Aorta (tissue), 5 donors: ENCODE measurements around the gene SESN3. TPM values are rescaled to one million over a fixed set of nuclear protein-coding genes. Genes with fewer than 3 reads are reported as not detected.

ENCODE experiments used
- ATAC-seq: fragments of 200-7000 bp; cut with Tn5 transposase; one replicate; pipeline ENCODE4 v1.9.1; 2022; ENCODE audit warnings: moderate library complexity; ENCODE audit not compliant: low FRiP score
- DNase-seq, 2 donors: peaks; one replicate each; pipeline ENCODE4 v3.0.0-alpha.2; 2020
- H3K27ac ChIP-seq, 2 donors: one replicate each; pipeline ENCODE4 v1.5.1; 2013; ENCODE audit warnings: low read length in 2 of 2, mild to moderate bottlenecking in 2 of 2, moderate library complexity in 2 of 2, control low read depth in 1 of 2, inconsistent platforms in 1 of 2, low read depth in 1 of 2
- H3K27me3 ChIP-seq, 2 donors: one replicate each; pipeline ENCODE4 v1.6.1; 2013; ENCODE audit warnings: control low read depth in 1 of 2, low read length in 1 of 2, mild to moderate bottlenecking in 1 of 2, moderate library complexity in 1 of 2; ENCODE audit not compliant: insufficient read depth in 2 of 2, control insufficient read depth in 1 of 2
- H3K36me3 ChIP-seq, 2 donors: one replicate each; pipeline ENCODE4 v1.6.1; 2013; ENCODE audit warnings: control low read depth in 1 of 2, low read length in 1 of 2, mild to moderate bottlenecking in 1 of 2; ENCODE audit not compliant: insufficient read depth in 2 of 2, control insufficient read depth in 1 of 2
- H3K4me1 ChIP-seq, 2 donors: one replicate each; pipeline ENCODE4 v1.6.1; 2013; ENCODE audit warnings: low read length in 2 of 2, control low read depth in 1 of 2, mild to moderate bottlenecking in 1 of 2, moderate library complexity in 1 of 2; ENCODE audit not compliant: insufficient read depth in 2 of 2, control insufficient read depth in 1 of 2
- H3K4me3 ChIP-seq, 2 donors: one replicate each; pipeline ENCODE4 v1.5.1; 2013; ENCODE audit warnings: low read length in 2 of 2, control low read depth in 1 of 2, mild to moderate bottlenecking in 1 of 2
- H3K9me3 ChIP-seq: one replicate; pipeline ENCODE4 v1.6.1; 2013; ENCODE audit warnings: mild to moderate bottlenecking, low read length; ENCODE audit not compliant: control insufficient read depth
- WGBS, 2 donors: extraction: QIAGEN DNeasy Blood & Tissue Kit; methylation state at CpG; one replicate each; pipeline ENCODE4 v1.1.7; 2013; 5-methylcytosine and 5-hydroxymethylcytosine counted together
- intact Hi-C, 2 donors: fragments of 100-400 bp; cut with DNase I; formaldehyde crosslinking; loops; one replicate each; pipeline versions ENCODE4 v1.14.2 to v1.15.0; 2022
- polyA plus RNA-seq, 2 donors: library from polyadenylated mRNA; stranded (reverse); fragments of 200-250 nt; gene quantifications; one replicate each; pipeline ENCODE4 v1.2.3, GENCODE V29; 2013
- total RNA-seq, 2 donors: library from RNA; stranded (reverse); fragmentation: NEBNext Ultra II Directional; extraction: Animal tissue kit (Norgen Biotek cat#: 25700); gene quantifications; one replicate each; pipeline ENCODE4 v1.2.1, GENCODE V29; 2021
- donor health status: healthy with polysubstance abuse.
- donor health status: Bipolar disorder and iron deficiency.
- donor health status: DM: no; HTN: no; CAD: no.
- donor health status: DM: no; HTN: no; CAD: no.
- donor health status: DM: yes; HTN: yes; CAD: no.

SESN3 gene
- total and polyA plus RNA-seq, 4 donors: 10.0 to 64.5 (median 22.8) TPM

- intact Hi-C loops: loop anchor here (5.0 to 10.0 kb wide), 4 partner anchors 180 to 548 kb away; partner anchors contain the start of genes CWC15 (in 1 of the 2) and KDM4D (in 1 of the 2)
- H3K4me3 ChIP-seq: no peak overlapping the region
- no peak overlapping the region for H3K27ac ChIP-seq
- H3K4me1 ChIP-seq: peaks cover 0 to 2% of the 10 kb centered on the region in 2 donors
- H3K27me3 ChIP-seq: no peaks in the 10 kb centered on the region
- DNase-seq (no peak), ATAC-seq (no peak)
- H3K9me3 ChIP-seq: no peaks in the 10 kb centered on the region
- H3K36me3 ChIP-seq: no peaks in the 10 kb centered on the region
These were observed 76.5 kb downstream of the SESN3 start for GRCh38 chr11:95154514-95154913.

GRCh38 chr11:95153857-95154246 lies 77.2 kb downstream of the SESN3 start:
- H3K4me1 ChIP-seq: peaks cover 0 to 2% of the 10 kb centered on the region in 2 donors
- no peaks in the 10 kb centered on the region for H3K27me3 ChIP-seq
- H3K4me3 ChIP-seq: no peak overlapping the region
- no peaks in the 10 kb centered on the region for H3K9me3 ChIP-seq
- H3K27ac ChIP-seq: no peak overlapping the region
- ATAC-seq: no peak
- no peaks in the 10 kb centered on the region for H3K36me3 ChIP-seq
- intact Hi-C loops: loop anchor here (2.0 to 10.0 kb wide), 5 partner anchors 179 to 611 kb away; partner anchors contain the start of genes CWC15 (in 1 of the 2) and KDM4D (in 1 of the 2)
- 91 to 94% methylated on average over 1 of the region's 1 CpG for WGBS, 2 donors
- DNase-seq: no peak

- intact Hi-C loops: loop anchor here (2.0 to 10.0 kb wide), 5 partner anchors 178 to 612 kb away; partner anchors contain the start of genes CWC15 (in 1 of the 2) and KDM4D (in 1 of the 2)
- ATAC-seq (no peak), DNase-seq (no peak)
- Histone ChIP-seq H3K36me3 (no peaks in the 10 kb centered on the region), H3K27me3 (no peaks in the 10 kb centered on the region), H3K4me1 (peaks cover 0 to 1% of the 10 kb centered on the region in 2 donors), H3K27ac (no peak overlapping the region), H3K9me3 (no peaks in the 10 kb centered on the region), H3K4me3 (no peak overlapping the region)
- WGBS, 2 donors: 61% methylated on average over 10 of the region's 10 CpGs
These were observed 77.8 kb downstream of the SESN3 start for GRCh38 chr11:95152876-95153856.

- no peaks in the 10 kb centered on the region for H3K4me1 ChIP-seq
- DNase-seq: peak; percentile 94 to 95
- H3K27ac ChIP-seq: peak overlapping the region in 1 of 2 donors; percentile 82
- no peaks in the 10 kb centered on the region for H3K27me3 ChIP-seq
- no peaks in the 10 kb centered on the region for H3K9me3 ChIP-seq
- H3K4me3 ChIP-seq: peak overlapping the region; percentile 7 to 32
- intact Hi-C loops: loop anchor here (1.0 to 10.0 kb wide), 9 partner anchors 80 to 613 kb away; partner anchors contain the start of genes CWC15 (in 1 of the 2), KDM4D (in 1 of the 2) and SESN3 (in 1 of the 2)
- peak; percentile 95 for ATAC-seq
- WGBS, 2 donors: 1% methylated on average over 55 of the region's 55 CpGs
- H3K36me3 ChIP-seq: no peaks in the 10 kb centered on the region
These were observed 79.9 kb downstream of the SESN3 start for GRCh38 chr11:95150956-95151684.

GRCh38 chr11:95149651-95150364 lies 81.2 kb downstream of the SESN3 start:
- WGBS, 2 donors: 34 to 46% methylated on average over 23 of the region's 23 CpGs

GRCh38 chr11:95148938-95149337 lies 82.1 kb downstream of the SESN3 start:
- Histone ChIP-seq H3K36me3 (no peaks in the 10 kb centered on the region), H3K9me3 (no peaks in the 10 kb centered on the region), H3K27me3 (no peaks in the 10 kb centered on the region), H3K4me1 (peaks cover 0 to 2% of the 10 kb centered on the region in 2 donors), H3K27ac (no peak overlapping the region), H3K4me3 (no peak overlapping the region)
- ATAC-seq (no peak), DNase-seq (no peak)
- intact Hi-C loops: loop anchor here (5.0 to 10.0 kb wide), 3 partner anchors 42 to 174 kb away; partner anchors contain the start of genes CWC15 (in 1 of the 2) and KDM4D (in 1 of the 2)
- WGBS, 2 donors: 66 to 69% methylated on average over 2 of the region's 2 CpGs

More at GRCh38 chr11:95149651-95150364, 81.2 kb downstream of the SESN3 start:
- H3K27me3 ChIP-seq: no peaks in the 10 kb centered on the region
- H3K4me1 ChIP-seq: no peaks in the 10 kb centered on the region
- ATAC-seq: peak; percentile 5
- no peak overlapping the region for H3K4me3 ChIP-seq
- intact Hi-C loops: loop anchor here (2.0 to 10.0 kb wide), 7 partner anchors 43 to 552 kb away; partner anchors contain the start of genes CWC15 (in 2 of the 2) and KDM4D (in 2 of the 2)
- peak overlapping the region in 1 of 2 donors; percentile 82 for H3K27ac ChIP-seq
- H3K36me3 ChIP-seq: no peaks in the 10 kb centered on the region
- no peaks in the 10 kb centered on the region for H3K9me3 ChIP-seq
- no peak for DNase-seq

GRCh38 chr11:95148406-95148805 lies 82.6 kb downstream of the SESN3 start:
- intact Hi-C loops: loop anchor here (5.0 to 10.0 kb wide), 3 partner anchors 41 to 174 kb away; partner anchors contain the start of genes CWC15 (in 1 of the 2) and KDM4D (in 1 of the 2)

More at GRCh38 chr11:95148406-95148805, 82.6 kb downstream of the SESN3 start:
- no peak for ATAC-seq
- DNase-seq: no peak
- Histone ChIP-seq H3K27me3 (no peaks in the 10 kb centered on the region), H3K4me1 (peaks cover 0 to 2% of the 10 kb centered on the region in 2 donors), H3K27ac (no peak overlapping the region), H3K4me3 (no peak overlapping the region), H3K36me3 (no peaks in the 10 kb centered on the region), H3K9me3 (no peaks in the 10 kb centered on the region)
